GM10266 (cell line): ENCODE measurements around the gene NFASC.

Experiments
- DNase-seq: peaks from one replicate; pipeline ENCODE4 v3.0.0; 2012; ENCODE audit errors: extremely low spot score
- CTCF ChIP-seq: IDR thresholded peaks from 2 replicates; pipeline ENCODE4 v1.5.1; 2012; ENCODE audit warnings: mild to moderate bottlenecking, low read depth; ENCODE audit not compliant: control insufficient read depth, insufficient read depth; ENCODE audit errors: missing control alignments

Gene NFASC

DNA sequence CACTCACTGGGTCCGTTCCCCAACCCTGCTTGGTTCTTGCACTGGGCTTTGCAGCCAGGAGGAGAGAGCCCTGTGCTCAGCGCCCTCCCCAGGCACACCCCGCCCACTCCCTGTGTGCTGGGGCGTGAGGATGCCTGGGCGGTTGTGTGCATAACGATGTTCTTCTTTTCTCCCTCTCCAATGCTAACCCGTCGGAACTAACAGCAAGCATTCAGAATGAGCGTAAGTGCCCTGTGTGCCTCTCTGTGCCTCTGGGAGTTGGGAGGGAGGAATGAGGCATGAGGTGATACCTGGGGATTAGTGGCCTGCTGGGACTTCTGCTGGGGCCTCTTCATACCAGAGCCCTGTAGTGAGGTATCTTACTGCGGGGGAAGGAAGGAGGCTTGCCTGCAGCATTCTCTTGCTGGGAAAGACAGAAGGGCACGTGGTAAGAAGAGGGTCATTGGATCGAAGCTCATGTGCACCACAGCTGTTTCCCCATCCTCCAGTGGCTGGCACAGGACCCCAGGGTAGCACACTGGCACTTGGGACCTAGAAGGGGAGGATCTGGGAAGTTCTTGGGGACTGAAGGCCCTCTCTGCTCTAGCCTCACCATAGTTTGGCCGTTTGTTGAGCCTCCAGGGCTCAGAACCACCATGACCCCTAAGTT, 79.8 kb downstream of the NFASC start:
- DNase-seq: no peak
- no peak for TF ChIP-seq CTCF

DNA sequence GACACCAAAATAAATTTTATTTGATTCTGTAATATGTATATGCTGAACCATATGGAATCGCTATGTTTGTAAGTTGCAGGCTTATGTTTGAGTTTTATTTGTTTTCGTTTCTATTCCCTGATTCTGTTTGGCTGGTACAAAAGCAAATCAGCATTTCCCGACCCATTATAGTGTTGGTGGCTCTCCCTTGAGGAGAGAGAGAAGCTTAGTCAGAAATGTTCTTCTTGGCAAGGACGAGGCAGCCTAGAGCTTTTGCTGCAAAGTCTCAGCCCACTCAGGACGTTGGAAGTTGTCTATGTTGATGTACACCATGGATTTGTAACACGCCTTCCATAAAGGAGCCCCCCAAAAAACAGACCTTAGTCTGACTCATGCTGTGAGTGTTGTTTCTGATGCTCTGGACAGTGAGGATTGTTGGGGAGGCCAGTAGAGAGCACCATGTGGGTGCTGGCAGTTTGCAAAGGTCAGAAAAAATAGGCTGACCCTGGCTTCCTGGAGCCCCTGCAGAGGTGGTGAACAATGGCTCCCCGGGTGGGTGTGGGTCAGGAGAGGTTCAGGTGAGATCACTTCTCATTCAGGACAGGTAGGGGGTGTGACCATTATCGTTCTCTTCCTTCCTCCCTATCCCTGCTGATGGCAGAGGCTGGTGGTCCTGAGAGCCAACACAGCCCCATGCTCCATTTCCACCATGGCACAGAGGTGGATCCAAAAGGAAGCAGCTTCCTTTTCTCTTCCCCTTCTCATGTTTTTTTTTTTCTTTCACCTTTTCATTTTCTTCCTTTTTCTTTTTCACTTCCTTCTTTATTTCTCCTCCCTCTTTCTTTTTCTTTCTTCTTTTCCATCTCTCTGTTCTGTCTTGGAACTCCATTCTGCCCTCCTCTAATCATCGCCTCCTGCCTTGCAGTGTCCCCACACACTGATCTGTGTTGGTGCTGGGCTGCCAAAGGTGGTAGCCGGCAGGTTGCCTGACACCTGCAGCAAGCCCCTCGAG, 88.0 kb downstream of the NFASC start:
- no peak for DNase-seq
- no peak for TF ChIP-seq CTCF

DNA sequence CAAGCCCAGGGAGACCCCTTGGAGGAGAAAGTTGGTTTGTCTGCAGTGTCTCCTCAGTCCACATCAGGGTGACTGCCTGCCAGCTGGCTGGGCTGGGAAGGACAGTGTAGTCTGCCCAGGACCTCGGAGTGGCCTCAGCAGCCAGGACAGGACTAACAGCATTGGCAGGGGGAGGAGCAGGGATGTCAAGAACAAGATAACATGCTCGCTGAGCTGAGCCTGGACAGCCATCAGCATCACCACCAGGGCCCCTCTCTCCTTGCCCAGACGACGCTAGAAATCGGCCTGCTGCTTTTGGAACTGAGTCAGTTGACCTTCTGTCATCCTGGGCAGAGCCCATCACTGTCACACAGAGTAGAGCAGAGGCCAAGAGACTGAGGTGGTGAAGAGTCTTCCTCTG, 88.7 kb downstream of the NFASC start:
- TF ChIP-seq CTCF: no peak
- DNase-seq: no peak

- no peak for TF ChIP-seq CTCF
- no peak for DNase-seq
Measured at GRCh38 chr1:204959836-204960235, 89.2 kb downstream of the NFASC start.

DNA sequence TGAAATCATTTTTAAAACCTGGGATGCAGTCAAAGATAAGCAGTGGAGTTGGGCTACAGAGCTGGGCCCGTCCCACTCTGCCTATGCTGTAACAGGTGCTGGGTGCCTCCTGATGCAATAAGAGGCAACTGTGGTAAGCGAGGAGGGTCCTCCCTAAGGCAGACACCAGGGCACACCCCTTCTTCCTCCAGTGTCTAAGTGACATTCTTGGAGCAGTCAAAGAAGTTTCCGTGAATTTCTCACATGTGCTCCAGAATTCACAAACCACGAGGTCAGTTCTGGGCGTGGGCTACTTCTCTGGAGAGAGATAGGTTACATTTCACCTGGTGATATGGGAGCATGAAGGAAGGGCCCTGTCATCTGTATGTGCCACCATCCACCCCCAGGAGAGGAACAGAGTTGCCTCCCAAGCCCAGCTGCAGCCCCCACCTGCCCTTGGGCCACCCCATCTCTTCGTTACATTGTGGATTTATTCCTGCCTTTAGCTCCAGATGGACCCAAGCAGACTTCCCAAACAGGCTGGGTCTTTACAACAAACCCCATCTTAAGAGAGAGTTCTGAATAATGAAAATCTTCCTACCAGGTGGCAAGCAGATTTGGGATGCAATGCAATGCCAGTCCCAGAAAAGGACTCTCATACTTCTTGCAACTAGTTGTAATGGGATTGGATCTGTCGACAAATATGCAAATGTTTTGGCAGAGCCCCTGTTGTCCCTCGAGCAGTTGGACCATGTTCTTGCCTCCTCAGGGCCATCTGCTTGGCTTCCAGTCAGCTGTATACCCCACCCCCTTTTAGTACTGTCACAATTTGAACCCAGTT, 89.9 kb downstream of the NFASC start:
- TF ChIP-seq CTCF: no peak
- no peak for DNase-seq

DNA sequence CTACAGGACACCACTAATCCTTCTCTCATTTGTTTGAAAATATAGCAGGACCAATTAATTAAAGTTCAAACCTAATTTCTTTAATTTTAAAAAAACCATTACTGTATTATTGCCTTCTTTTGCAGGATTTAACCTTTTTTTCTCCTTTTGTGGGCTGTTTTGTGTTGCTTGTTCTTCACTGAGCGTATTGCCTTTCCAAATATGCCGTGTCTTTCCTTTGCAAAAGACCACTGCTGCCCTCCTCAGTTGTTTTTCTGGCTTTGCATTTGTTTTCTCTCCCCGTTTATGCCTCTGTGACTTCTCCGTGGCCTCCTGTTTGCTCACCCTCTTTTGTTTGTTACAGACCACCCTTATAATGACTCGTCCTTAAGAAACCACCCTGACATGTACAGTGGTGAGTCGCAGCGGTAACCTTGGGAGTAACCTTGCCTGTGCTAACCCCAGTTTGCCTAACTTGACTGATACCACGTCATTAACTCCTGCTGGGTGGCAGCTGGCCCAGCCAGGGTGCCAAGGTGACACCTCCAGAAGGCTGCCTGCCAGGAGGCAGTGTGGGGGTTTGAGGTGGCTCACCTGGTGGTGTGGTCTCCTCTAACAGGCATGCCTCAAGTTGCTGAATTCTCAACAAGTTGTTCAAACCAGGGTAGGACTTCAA, 91.2 kb downstream of the NFASC start:
- no peak for TF ChIP-seq CTCF
- no peak for DNase-seq
